Pons (tissue), 1 donor: ENCODE results near the gene ITPRID1.
"Not testable (repeated sequence)": the region's sequence is repeated elsewhere in the genome, so short reads cannot be mapped to it uniquely, and the experiment has no call there.

Experiments
- DNase-seq: peaks from one replicate; pipeline ENCODE4 v3.0.0-alpha.2; 2016; ENCODE audit warnings: low spot score

The ITPRID1 gene

GRCh38 chr7:31516680-31517502, 3.0 kb downstream of the ITPRID1 start:
- DNase-seq: no peak

GRCh38 chr7:31517513-31517912, 3.6 kb downstream of the ITPRID1 start:
- no peak for DNase-seq

GRCh38 chr7:31518766-31519165, 4.9 kb downstream of the ITPRID1 start:
- no peak for DNase-seq

- DNase-seq: no peak
Measured at GRCh38 chr7:31521336-31522010, 7.6 kb downstream of the ITPRID1 start.

GRCh38 chr7:31526864-31527263, 13.0 kb downstream of the ITPRID1 start:
- DNase-seq: no peak

- DNase-seq: peak; percentile 17
Measured at GRCh38 chr7:31529103-31529502, 15.2 kb downstream of the ITPRID1 start.

- not testable (repeated sequence) for DNase-seq
Measured at GRCh38 chr7:31540651-31541185, 26.8 kb downstream of the ITPRID1 start.

GRCh38 chr7:31545549-31545948, 31.7 kb downstream of the ITPRID1 start:
- DNase-seq: no peak

- no peak for DNase-seq
Measured at GRCh38 chr7:31549611-31550010, 35.7 kb downstream of the ITPRID1 start.

GRCh38 chr7:31550432-31550831, 36.5 kb downstream of the ITPRID1 start:
- DNase-seq: peak; percentile 69

- DNase-seq: peak; percentile 27
Measured at GRCh38 chr7:31553661-31554081, 39.8 kb downstream of the ITPRID1 start.

GRCh38 chr7:31562002-31562401, 48.1 kb downstream of the ITPRID1 start:
- no peak for DNase-seq

GRCh38 chr7:31563522-31563921, 49.6 kb downstream of the ITPRID1 start:
- DNase-seq: no peak

GRCh38 chr7:31563951-31564350, 50.1 kb downstream of the ITPRID1 start:
- no peak for DNase-seq

- no peak for DNase-seq
Measured at GRCh38 chr7:31564661-31565060, 50.8 kb downstream of the ITPRID1 start.

- no peak for DNase-seq
Measured at GRCh38 chr7:31569528-31569927, 55.6 kb downstream of the ITPRID1 start.

GRCh38 chr7:31583526-31583925, 69.6 kb downstream of the ITPRID1 start:
- DNase-seq: no peak

- no peak for DNase-seq
Measured at GRCh38 chr7:31583942-31584341, 70.1 kb downstream of the ITPRID1 start.

GRCh38 chr7:31595390-31595789, 81.5 kb downstream of the ITPRID1 start:
- DNase-seq: no peak

GRCh38 chr7:31602041-31602625, 88.2 kb downstream of the ITPRID1 start:
- DNase-seq: no peak

GRCh38 chr7:31603046-31603445, 89.2 kb downstream of the ITPRID1 start:
- DNase-seq: no peak

- DNase-seq: no peak
Measured at GRCh38 chr7:31613604-31614003, 99.7 kb downstream of the ITPRID1 start.

GRCh38 chr7:31633467-31633866, 119.6 kb downstream of the ITPRID1 start:
- no peak for DNase-seq
